Measurements from ENCODE around the gene MTERF2.
A peak's percentile ranks its signal among the peaks of the same experiment; 100 is the strongest.

The MTERF2 gene

DNA sequence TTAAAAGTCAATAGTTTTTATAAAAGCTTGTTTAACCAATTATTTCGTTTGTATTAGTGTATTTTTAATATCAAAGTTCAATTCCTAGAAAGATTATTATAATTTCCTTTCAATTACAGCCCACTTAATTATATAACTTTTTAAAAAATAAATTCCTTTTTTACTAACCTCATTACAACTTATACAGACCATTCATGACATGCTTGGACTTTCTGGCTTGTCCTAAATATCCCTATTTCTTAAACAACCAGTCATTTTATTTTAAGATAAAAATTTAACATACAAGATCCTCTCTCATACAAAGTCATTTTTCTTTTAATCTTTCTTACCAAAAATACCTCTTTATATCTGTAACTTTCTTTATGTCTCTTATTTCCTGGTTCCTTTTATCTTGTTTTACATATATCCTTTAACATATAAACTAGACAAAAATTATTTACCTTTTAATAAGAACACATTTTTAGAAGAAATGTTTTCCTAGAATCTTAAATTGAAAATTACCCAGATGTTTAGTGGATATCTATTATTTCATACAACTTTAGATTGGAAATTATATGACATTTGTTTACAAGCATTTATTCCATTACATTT, 41.6 kb downstream of the MTERF2 start (continued):
- TF ChIP-seq FEZF1 (tag by site-specific recombination; IDR thresholded peaks at IDR 0.05) (no peak), SETDB1 (IDR thresholded peaks at IDR 0.05; ENCODE audit: insufficient read length, low read length) (peak; percentile 99), ZNF626 (tag by site-specific recombination; IDR thresholded peaks at IDR 0.05) (0 out of 2 replicates have a peak, but pooled peaks have one; percentile 65), ZBTB7A (tag by site-specific recombination; IDR thresholded peaks at IDR 0.05; ENCODE audit: low read depth) (no peak), ZFP37 (tag by site-specific recombination; IDR thresholded peaks at IDR 0.05) (no peak), ZNF629 (tag by site-specific recombination; IDR thresholded peaks at IDR 0.05) (no peak), SALL2 (tag by site-specific recombination; IDR thresholded peaks at IDR 0.05; ENCODE audit: borderline replicate concordance) (no peak), ZNF529 (tag by site-specific recombination; IDR thresholded peaks at IDR 0.05; ENCODE audit: insufficient replicate concordance) (peak; percentile 56), IKZF3 (tag by site-specific recombination; IDR thresholded peaks at IDR 0.05) (no peak), ZBTB17 (tag by site-specific recombination; IDR thresholded peaks at IDR 0.05) (no peak), ZNF639 (tag by site-specific recombination; IDR thresholded peaks at IDR 0.05) (no peak), YY2 (tag by site-specific recombination; IDR thresholded peaks at IDR 0.05) (no peak), ZSCAN23 (tag by site-specific recombination; IDR thresholded peaks at IDR 0.05) (no peak), ZNF184 (tag by site-specific recombination; IDR thresholded peaks at IDR 0.05) (peak; percentile 23; the same call in 1 of the 2 replicates), ZNF549 (tag by site-specific recombination; IDR thresholded peaks at IDR 0.05) (peak; percentile 62; the same call in 1 of the 2 replicates)

GRCh38 chr12:106942775-106943174, 44.2 kb downstream of the MTERF2 start:
- ChIA-PET POLR2A (interaction anchor here (1.4 kb wide), 1 partner anchor 44 kb away, joined by 5 read pairs; the partner anchor contains the start of gene MTERF2), CTCF (no interaction called here)

DNA sequence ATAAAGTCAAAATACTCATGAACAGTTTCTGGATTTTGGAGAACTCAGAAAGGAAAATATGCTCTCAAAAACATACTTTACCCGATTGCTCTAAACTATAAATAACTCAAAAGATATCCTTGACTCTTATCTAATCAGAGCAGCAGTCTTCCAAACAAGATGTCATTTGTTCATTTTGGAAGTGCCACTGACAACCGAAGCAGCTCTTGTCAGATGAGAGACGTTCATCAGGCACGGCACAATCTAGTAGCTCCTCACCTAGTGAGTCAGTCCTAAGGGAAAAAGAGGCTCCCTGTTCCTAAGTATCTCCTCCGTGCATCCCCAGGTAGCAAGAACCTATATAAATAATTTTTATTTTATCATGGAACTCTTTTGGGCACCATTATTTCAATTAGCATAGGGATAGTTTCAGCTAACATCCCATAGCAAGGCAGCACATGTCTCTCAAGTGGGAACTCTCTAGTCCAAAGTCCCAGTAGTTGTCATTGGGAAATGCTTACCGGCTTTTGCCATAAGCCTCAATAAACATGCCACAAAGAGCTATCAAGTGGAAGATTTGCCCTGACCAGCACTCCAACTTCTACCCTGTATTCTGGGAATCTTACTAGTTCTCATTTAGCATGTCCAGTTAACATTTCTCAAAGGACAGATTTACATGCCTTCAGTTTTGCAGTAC, 45.3 kb downstream of the MTERF2 start:
- Histone ChIP-seq H3K9me3 (ENCODE audit: control insufficient read depth, insufficient read depth, low read depth, low read length) (no peaks in the 10 kb centered on the region), H3K4me3 (ENCODE audit: low read depth, low read length) (no peak overlapping the region), H3K27ac (ENCODE audit: extremely low read depth, low read depth, low read length) (no peak overlapping the region), H3K36me3 (ENCODE audit: control insufficient read depth in 2 of 2, insufficient read depth in 1 of 2, low read length in 2 of 2) (no peaks in the 10 kb centered on the region), H3K4me1 (ENCODE audit: control insufficient read depth, insufficient read depth, low read length) (no peaks in the 10 kb centered on the region)
- ChIA-PET CTCF (interaction anchor here (0.7 kb wide), 1 partner anchor 16 kb away, joined by 3 read pairs; no protein-coding TSS in a partner anchor), POLR2A (interaction anchor here (0.9 to 1.4 kb wide), 2 partner anchors 14 to 45 kb away, joined by 4 to 5 read pairs; partner anchors contain the start of genes MTERF2 and TMEM263)
- TF ChIP-seq ZNF280D (tag by site-specific recombination; IDR thresholded peaks at IDR 0.05) (no peak), HOXD13 (CRISPR knock-in tag; IDR thresholded peaks at IDR 0.05; ENCODE audit: borderline replicate concordance) (no peak), ZNF169 (tag by site-specific recombination; IDR thresholded peaks at IDR 0.05) (no peak), ZNF785 (tag by site-specific recombination; IDR thresholded peaks at IDR 0.05) (no peak), ZNF76 (tag by site-specific recombination; IDR thresholded peaks at IDR 0.05; ENCODE audit: borderline replicate concordance, low read depth) (no peak), FEZF1 (tag by site-specific recombination; IDR thresholded peaks at IDR 0.05) (no peak), KLF10 (tag by site-specific recombination; IDR thresholded peaks at IDR 0.05) (no peak)
- TF ChIP-seq, protein P1, sequence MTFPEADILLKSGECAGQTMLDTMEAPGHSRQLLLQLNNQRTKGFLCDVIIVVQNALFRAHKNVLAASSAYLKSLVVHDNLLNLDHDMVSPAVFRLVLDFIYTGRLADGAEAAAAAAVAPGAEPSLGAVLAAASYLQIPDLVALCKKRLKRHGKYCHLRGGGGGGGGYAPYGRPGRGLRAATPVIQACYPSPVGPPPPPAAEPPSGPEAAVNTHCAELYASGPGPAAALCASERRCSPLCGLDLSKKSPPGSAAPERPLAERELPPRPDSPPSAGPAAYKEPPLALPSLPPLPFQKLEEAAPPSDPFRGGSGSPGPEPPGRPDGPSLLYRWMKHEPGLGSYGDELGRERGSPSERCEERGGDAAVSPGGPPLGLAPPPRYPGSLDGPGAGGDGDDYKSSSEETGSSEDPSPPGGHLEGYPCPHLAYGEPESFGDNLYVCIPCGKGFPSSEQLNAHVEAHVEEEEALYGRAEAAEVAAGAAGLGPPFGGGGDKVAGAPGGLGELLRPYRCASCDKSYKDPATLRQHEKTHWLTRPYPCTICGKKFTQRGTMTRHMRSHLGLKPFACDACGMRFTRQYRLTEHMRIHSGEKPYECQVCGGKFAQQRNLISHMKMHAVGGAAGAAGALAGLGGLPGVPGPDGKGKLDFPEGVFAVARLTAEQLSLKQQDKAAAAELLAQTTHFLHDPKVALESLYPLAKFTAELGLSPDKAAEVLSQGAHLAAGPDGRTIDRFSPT (tag by site-specific recombination; IDR thresholded peaks at IDR 0.05) = no peak

More at GRCh38 chr12:106942775-106943174, 44.2 kb downstream of the MTERF2 start:
- TF ChIP-seq ZNF521 (tag by site-specific recombination; IDR thresholded peaks at IDR 0.05) (no peak), ZNF239 (tag by site-specific recombination; IDR thresholded peaks at IDR 0.05) (no peak), ZNF302 (tag by site-specific recombination; IDR thresholded peaks at IDR 0.05; ENCODE audit: low read depth) (no peak), WT1 (tag by site-specific recombination; IDR thresholded peaks at IDR 0.05) (no peak), ZSCAN16 (tag by site-specific recombination; IDR thresholded peaks at IDR 0.05) (no peak), SALL2 (tag by site-specific recombination; IDR thresholded peaks at IDR 0.05; ENCODE audit: borderline replicate concordance) (no peak), EGR2 (tag by site-specific recombination; IDR thresholded peaks at IDR 0.05; ENCODE audit: low read depth) (no peak), ZNF184 (tag by site-specific recombination; IDR thresholded peaks at IDR 0.05) (no peak), ZFP69B (tag by site-specific recombination; IDR thresholded peaks at IDR 0.05) (no peak)
- H3K4me3 ChIP-seq (ENCODE audit: low read depth, low read length) = no peak overlapping the region
- no peaks in the 10 kb centered on the region for H3K36me3 ChIP-seq (ENCODE audit: control insufficient read depth in 2 of 2, insufficient read depth in 1 of 2, low read length in 2 of 2)
- H3K4me1 ChIP-seq (ENCODE audit: control insufficient read depth, insufficient read depth, low read length) = no peaks in the 10 kb centered on the region
- H3K9me3 ChIP-seq (ENCODE audit: control insufficient read depth, insufficient read depth, low read depth, low read length) = no peaks in the 10 kb centered on the region
- H3K27ac ChIP-seq (ENCODE audit: extremely low read depth, low read depth, low read length) = no peak overlapping the region

Measured in HEK293 (cell line).